Endothelial cell (in vitro differentiated cells): ENCODE data around the gene NANOGP8. TPM values are rescaled to one million over a fixed set of nuclear protein-coding genes. Genes with fewer than 3 reads are reported as not detected.
"Not testable (repeated sequence)": the region's sequence is repeated elsewhere in the genome, so short reads cannot be mapped to it uniquely, and the experiment has no call there.

Experiments used
- DNase-seq: peaks from one replicate; pipeline ENCODE4 v3.0.0; 2021; ENCODE audit warnings: low spot score
- H3K27ac Mint-ChIP-seq: one replicate; pipeline ENCODE4 v1.8.0; 2021; ENCODE audit warnings: mixed read lengths, inconsistent platforms; ENCODE audit not compliant: unreplicated experiment
- H3K27me3 Mint-ChIP-seq: one replicate; pipeline ENCODE4 v1.8.0; 2021; ENCODE audit warnings: mild to moderate bottlenecking, moderate library complexity, mixed read lengths, inconsistent platforms; ENCODE audit not compliant: unreplicated experiment
- H3K36me3 Mint-ChIP-seq: one replicate; pipeline ENCODE4 v1.8.0; 2021; ENCODE audit warnings: mild to moderate bottlenecking, low read depth, mixed read lengths, inconsistent platforms; ENCODE audit not compliant: unreplicated experiment
- H3K4me1 Mint-ChIP-seq: one replicate; pipeline ENCODE4 v1.8.0; 2021; ENCODE audit warnings: mild to moderate bottlenecking, mixed read lengths, inconsistent platforms; ENCODE audit not compliant: unreplicated experiment
- H3K4me3 Mint-ChIP-seq: one replicate; pipeline ENCODE4 v1.8.0; 2021; ENCODE audit warnings: mild to moderate bottlenecking, mixed read lengths, inconsistent platforms; ENCODE audit not compliant: unreplicated experiment
- H3K9me3 Mint-ChIP-seq: one replicate; pipeline ENCODE4 v1.8.0; 2021; ENCODE audit warnings: mixed read lengths, inconsistent platforms; ENCODE audit not compliant: unreplicated experiment
- long read RNA-seq: library from polyadenylated mRNA; unstranded; transcript quantifications from one replicate; pipeline ENCODE4 v2.0.0, GENCODE V29; 2020; ENCODE audit not compliant: unreplicated experiment
- total RNA-seq: library from RNA; stranded (reverse); fragmentation: NEBNext Ultra II Directional; extraction: Animal tissue kit (Norgen Biotek cat#: 25700); gene quantifications from one replicate; pipeline ENCODE4 v1.2.1, GENCODE V29; 2021; ENCODE audit not compliant: unreplicated experiment
- TF ChIP-seq, protein P1 (sequence below): fragments of 200-600 bp; sonication (generic); IDR thresholded peaks from one replicate; pipeline ENCODE4 v1.5.0; 2021; ENCODE audit warnings: antibody characterized with exemption; ENCODE audit not compliant: unreplicated experiment

Gene NANOGP8, protein sequence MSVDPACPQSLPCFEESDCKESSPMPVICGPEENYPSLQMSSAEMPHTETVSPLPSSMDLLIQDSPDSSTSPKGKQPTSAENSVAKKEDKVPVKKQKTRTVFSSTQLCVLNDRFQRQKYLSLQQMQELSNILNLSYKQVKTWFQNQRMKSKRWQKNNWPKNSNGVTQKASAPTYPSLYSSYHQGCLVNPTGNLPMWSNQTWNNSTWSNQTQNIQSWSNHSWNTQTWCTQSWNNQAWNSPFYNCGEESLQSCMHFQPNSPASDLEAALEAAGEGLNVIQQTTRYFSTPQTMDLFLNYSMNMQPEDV
- 0.64 TPM for total RNA-seq
- long read RNA-seq: 0 reads

GRCh38 chr15:35085176-35085919, at the start of gene NANOGP8:
Gene NANOGP8 (minus strand): TSS chr15:35085295. CDS start chr15:35085110, 185 bp downstream.
- peaks cover 10% of the 10 kb centered on the region for H3K9me3 Mint-ChIP-seq
- not testable (repeated sequence) for H3K4me1 Mint-ChIP-seq, DNase-seq, H3K27me3 Mint-ChIP-seq, H3K27ac Mint-ChIP-seq, H3K36me3 Mint-ChIP-seq, H3K4me3 Mint-ChIP-seq

GRCh38 chr15:35134299-35134698, 49.2 kb upstream of the NANOGP8 start:
- Mint-ChIP-seq H3K27me3 (no peaks in the 10 kb centered on the region), H3K36me3 (no peaks in the 10 kb centered on the region), H3K4me3 (no peak overlapping the region), H3K27ac (no peak overlapping the region), H3K4me1 (peaks cover 6% of the 10 kb centered on the region), H3K9me3 (no peaks in the 10 kb centered on the region)
- TF ChIP-seq, protein P1, sequence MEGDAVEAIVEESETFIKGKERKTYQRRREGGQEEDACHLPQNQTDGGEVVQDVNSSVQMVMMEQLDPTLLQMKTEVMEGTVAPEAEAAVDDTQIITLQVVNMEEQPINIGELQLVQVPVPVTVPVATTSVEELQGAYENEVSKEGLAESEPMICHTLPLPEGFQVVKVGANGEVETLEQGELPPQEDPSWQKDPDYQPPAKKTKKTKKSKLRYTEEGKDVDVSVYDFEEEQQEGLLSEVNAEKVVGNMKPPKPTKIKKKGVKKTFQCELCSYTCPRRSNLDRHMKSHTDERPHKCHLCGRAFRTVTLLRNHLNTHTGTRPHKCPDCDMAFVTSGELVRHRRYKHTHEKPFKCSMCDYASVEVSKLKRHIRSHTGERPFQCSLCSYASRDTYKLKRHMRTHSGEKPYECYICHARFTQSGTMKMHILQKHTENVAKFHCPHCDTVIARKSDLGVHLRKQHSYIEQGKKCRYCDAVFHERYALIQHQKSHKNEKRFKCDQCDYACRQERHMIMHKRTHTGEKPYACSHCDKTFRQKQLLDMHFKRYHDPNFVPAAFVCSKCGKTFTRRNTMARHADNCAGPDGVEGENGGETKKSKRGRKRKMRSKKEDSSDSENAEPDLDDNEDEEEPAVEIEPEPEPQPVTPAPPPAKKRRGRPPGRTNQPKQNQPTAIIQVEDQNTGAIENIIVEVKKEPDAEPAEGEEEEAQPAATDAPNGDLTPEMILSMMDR: no peak
- no peak for DNase-seq

DNA sequence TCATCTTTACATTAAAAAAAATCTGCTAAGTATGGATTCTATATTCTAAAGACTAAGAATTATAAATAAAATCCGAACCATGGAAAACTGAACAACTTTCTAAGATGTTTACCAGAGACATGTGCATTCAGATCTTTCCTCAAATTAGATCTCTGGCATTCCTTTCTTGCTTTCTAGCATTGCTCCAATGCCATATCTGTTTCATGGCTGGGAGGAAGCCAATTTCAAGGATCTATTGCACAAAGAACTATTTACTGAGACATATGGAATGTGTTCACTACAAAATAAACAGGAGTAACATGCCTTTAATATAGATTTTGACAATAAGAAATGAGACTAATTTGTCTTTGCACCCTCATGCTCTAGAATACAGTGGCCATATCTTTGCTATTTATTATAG, 45.1 kb upstream of the NANOGP8 start:
- H3K27ac Mint-ChIP-seq: no peak overlapping the region
- no peaks in the 10 kb centered on the region for H3K27me3 Mint-ChIP-seq
- H3K9me3 Mint-ChIP-seq: no peaks in the 10 kb centered on the region
- H3K4me3 Mint-ChIP-seq: no peak overlapping the region
- no peak for DNase-seq
- TF ChIP-seq, protein P1: no peak
- H3K36me3 Mint-ChIP-seq: no peaks in the 10 kb centered on the region
- peaks cover 6% of the 10 kb centered on the region for H3K4me1 Mint-ChIP-seq

DNA sequence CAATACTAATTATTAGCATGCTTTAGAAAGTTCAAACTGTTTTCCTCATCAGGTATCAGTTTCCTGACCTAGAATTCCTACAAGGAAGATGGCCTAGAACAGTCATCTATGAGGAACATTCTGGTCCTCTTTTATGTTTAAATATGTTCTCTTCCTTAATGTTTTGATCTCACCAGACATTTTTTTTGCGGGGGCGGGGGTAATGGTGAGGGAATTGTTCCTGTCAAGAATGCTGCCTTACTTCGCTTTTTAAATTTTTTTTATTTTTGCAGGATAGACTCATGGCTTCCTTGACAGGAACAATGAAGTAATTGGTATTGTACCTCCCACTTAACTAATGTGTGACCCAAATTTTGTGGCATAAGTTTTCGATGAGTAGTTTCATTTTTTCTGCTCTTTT, 44.3 kb upstream of the NANOGP8 start:
- Mint-ChIP-seq H3K4me1 (peaks cover 6% of the 10 kb centered on the region), H3K9me3 (no peaks in the 10 kb centered on the region), H3K27me3 (no peaks in the 10 kb centered on the region), H3K4me3 (no peak overlapping the region), H3K27ac (no peak overlapping the region), H3K36me3 (no peaks in the 10 kb centered on the region)
- no peak for DNase-seq
- TF ChIP-seq, protein P1: no peak

DNA sequence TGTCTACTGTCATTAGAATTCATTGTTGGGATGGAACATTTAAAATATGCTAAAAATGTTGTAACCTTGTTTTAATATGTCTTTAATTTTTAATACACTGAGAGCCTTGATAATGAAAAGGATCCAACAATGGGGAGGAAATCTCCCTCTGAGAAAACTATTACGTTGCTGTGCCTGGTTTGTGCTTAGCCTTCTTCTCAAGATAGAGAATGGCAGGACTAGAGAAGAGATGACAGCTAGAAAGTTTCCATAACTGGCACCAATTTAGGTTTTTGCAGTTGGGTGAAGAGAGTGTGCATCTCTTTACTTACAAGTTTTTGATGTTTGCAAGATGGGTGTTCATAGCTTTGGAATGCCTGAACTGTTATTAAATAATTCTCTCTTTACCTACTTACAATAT, 42.6 kb upstream of the NANOGP8 start:
- no peaks in the 10 kb centered on the region for H3K9me3 Mint-ChIP-seq
- no peak overlapping the region for H3K4me3 Mint-ChIP-seq
- no peaks in the 10 kb centered on the region for H3K4me1 Mint-ChIP-seq
- H3K27me3 Mint-ChIP-seq: no peaks in the 10 kb centered on the region
- H3K27ac Mint-ChIP-seq: no peak overlapping the region
- no peaks in the 10 kb centered on the region for H3K36me3 Mint-ChIP-seq
- TF ChIP-seq, protein P1: no peak
- no peak for DNase-seq
